ENCODE data around the gene CTNND2. TPM values are rescaled to one million over a fixed set of nuclear protein-coding genes. Genes with fewer than 3 reads are reported as not detected.

The CTNND2 gene
- total RNA-seq, 1 donor from 2014 or later: 18.4 TPM

GRCh38 chr5:11692636-11693035 is 211.6 kb downstream of the CTNND2 start:
- Histone ChIP-seq H3K36me3 (no peaks in the 10 kb centered on the region), H3K27ac (replicated peaks) (no peak overlapping the region), H3K4me3 (no peak overlapping the region), H3K27me3 (ENCODE audit: low read depth) (no peaks in the 10 kb centered on the region), H3K4me1 (no peaks in the 10 kb centered on the region), H3K9me3 (replicated peaks) (no peaks in the 10 kb centered on the region)
- DNase-seq: no peak
- intact Hi-C loops (cut with micrococcal nuclease): no loop called here
- no peak for TF ChIP-seq CTCF (IDR thresholded peaks at IDR 0.05; ENCODE audit: borderline replicate concordance)

- no peak for TF ChIP-seq CTCF (IDR thresholded peaks at IDR 0.05; ENCODE audit: borderline replicate concordance)
- Histone ChIP-seq H3K4me1 (no peaks in the 10 kb centered on the region), H3K27ac (replicated peaks) (no peak overlapping the region), H3K36me3 (no peaks in the 10 kb centered on the region), H3K27me3 (ENCODE audit: low read depth) (no peaks in the 10 kb centered on the region), H3K4me3 (no peak overlapping the region), H3K9me3 (replicated peaks) (no peaks in the 10 kb centered on the region)
- intact Hi-C loops (cut with micrococcal nuclease): no loop called here
- DNase-seq: no peak
Observed at GRCh38 chr5:11687498-11687897, 216.7 kb downstream of the CTNND2 start.

- Histone ChIP-seq H3K36me3 (no peaks in the 10 kb centered on the region), H3K4me3 (no peak overlapping the region), H3K27ac (replicated peaks) (no peak overlapping the region), H3K27me3 (ENCODE audit: low read depth) (no peaks in the 10 kb centered on the region), H3K9me3 (replicated peaks) (no peaks in the 10 kb centered on the region), H3K4me1 (no peaks in the 10 kb centered on the region)
- no peak for DNase-seq
- intact Hi-C loops (cut with micrococcal nuclease): no loop called here
- no peak for TF ChIP-seq CTCF (IDR thresholded peaks at IDR 0.05; ENCODE audit: borderline replicate concordance)
Observed at GRCh38 chr5:11684607-11685006, 219.6 kb downstream of the CTNND2 start.

GRCh38 chr5:11683666-11684065 is 220.6 kb downstream of the CTNND2 start:
- intact Hi-C loops (cut with micrococcal nuclease): no loop called here
- H3K9me3 ChIP-seq (replicated peaks): no peaks in the 10 kb centered on the region
- no peaks in the 10 kb centered on the region for H3K4me1 ChIP-seq
- H3K27me3 ChIP-seq (ENCODE audit: low read depth): no peaks in the 10 kb centered on the region
- no peak for TF ChIP-seq CTCF (IDR thresholded peaks at IDR 0.05; ENCODE audit: borderline replicate concordance)
- peak; percentile 19 for DNase-seq
- H3K4me3 ChIP-seq: no peak overlapping the region
- no peak overlapping the region for H3K27ac ChIP-seq (replicated peaks)
- H3K36me3 ChIP-seq: no peaks in the 10 kb centered on the region

GRCh38 chr5:11681796-11682195 is 222.4 kb downstream of the CTNND2 start:
- no peak for DNase-seq
- Histone ChIP-seq H3K4me3 (no peak overlapping the region), H3K27me3 (ENCODE audit: low read depth) (no peaks in the 10 kb centered on the region), H3K27ac (replicated peaks) (no peak overlapping the region), H3K9me3 (replicated peaks) (no peaks in the 10 kb centered on the region), H3K36me3 (no peaks in the 10 kb centered on the region), H3K4me1 (no peaks in the 10 kb centered on the region)
- intact Hi-C loops (cut with micrococcal nuclease): no loop called here
- TF ChIP-seq CTCF (IDR thresholded peaks at IDR 0.05; ENCODE audit: borderline replicate concordance): no peak

- H3K36me3 ChIP-seq: no peaks in the 10 kb centered on the region
- intact Hi-C loops (cut with micrococcal nuclease): no loop called here
- H3K4me1 ChIP-seq: no peaks in the 10 kb centered on the region
- peaks cover under 1% of the 10 kb centered on the region for H3K27me3 ChIP-seq (ENCODE audit: low read depth)
- no peak overlapping the region for H3K4me3 ChIP-seq
- no peaks in the 10 kb centered on the region for H3K9me3 ChIP-seq (replicated peaks)
- no peak overlapping the region for H3K27ac ChIP-seq (replicated peaks)
- no peak for TF ChIP-seq CTCF (IDR thresholded peaks at IDR 0.05; ENCODE audit: borderline replicate concordance)
- no peak for DNase-seq
Observed at GRCh38 chr5:11679676-11680075, 224.6 kb downstream of the CTNND2 start.
